HG02678 (cell line): ENCODE measurements around the gene COG2.
"Not testable (repeated sequence)": the region's sequence is repeated elsewhere in the genome, so short reads cannot be mapped to it uniquely, and the experiment has no call there.

ENCODE experiments used
- ATAC-seq: cut with Tn5 transposase; IDR thresholded peaks from one replicate; pipeline ENCODE4 v1.9.1; 2021; ENCODE audit warnings: mild to moderate bottlenecking, moderate library complexity; ENCODE audit not compliant: unreplicated experiment

COG2 gene

GRCh38 chr1:230712470-230712942 lies 70.2 kb downstream of the COG2 start:
- ATAC-seq = no peak

GRCh38 chr1:230713138-230713537 lies 70.9 kb downstream of the COG2 start:
- ATAC-seq = no peak

- no peak for ATAC-seq
Measured at GRCh38 chr1:230713547-230713914, 71.2 kb downstream of the COG2 start.

- ATAC-seq = no peak
Measured at GRCh38 chr1:230713915-230714764, 71.9 kb downstream of the COG2 start, which contains the start of gene AGT. Gene AGT (minus strand): TSS chr1:230714122. CDS start chr1:230710823, 3,299 bp downstream.

- ATAC-seq = no peak
Measured at GRCh38 chr1:230715510-230715909, 73.2 kb downstream of the COG2 start.

GRCh38 chr1:230716453-230716852 lies 74.2 kb downstream of the COG2 start:
- not testable (repeated sequence) for ATAC-seq

- no peak for ATAC-seq
Measured at GRCh38 chr1:230717251-230717650, 75.0 kb downstream of the COG2 start.

GRCh38 chr1:230721849-230722522 lies 79.7 kb downstream of the COG2 start:
- not testable (repeated sequence) for ATAC-seq

GRCh38 chr1:230725256-230726012 lies 83.2 kb downstream of the COG2 start:
- ATAC-seq = no peak

GRCh38 chr1:230728710-230729392 lies 86.6 kb downstream of the COG2 start:
- no peak for ATAC-seq

GRCh38 chr1:230730977-230731376 lies 88.7 kb downstream of the COG2 start:
- ATAC-seq = no peak

- no peak for ATAC-seq
Measured at GRCh38 chr1:230735447-230735846, 93.2 kb downstream of the COG2 start.

GRCh38 chr1:230737622-230738262 lies 95.5 kb downstream of the COG2 start:
- no peak for ATAC-seq

- ATAC-seq = no peak
Measured at GRCh38 chr1:230739564-230740290, 97.4 kb downstream of the COG2 start.
